ENCODE data around the gene LMCD1.

LMCD1 gene, protein sequence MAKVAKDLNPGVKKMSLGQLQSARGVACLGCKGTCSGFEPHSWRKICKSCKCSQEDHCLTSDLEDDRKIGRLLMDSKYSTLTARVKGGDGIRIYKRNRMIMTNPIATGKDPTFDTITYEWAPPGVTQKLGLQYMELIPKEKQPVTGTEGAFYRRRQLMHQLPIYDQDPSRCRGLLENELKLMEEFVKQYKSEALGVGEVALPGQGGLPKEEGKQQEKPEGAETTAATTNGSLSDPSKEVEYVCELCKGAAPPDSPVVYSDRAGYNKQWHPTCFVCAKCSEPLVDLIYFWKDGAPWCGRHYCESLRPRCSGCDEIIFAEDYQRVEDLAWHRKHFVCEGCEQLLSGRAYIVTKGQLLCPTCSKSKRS

DNA sequence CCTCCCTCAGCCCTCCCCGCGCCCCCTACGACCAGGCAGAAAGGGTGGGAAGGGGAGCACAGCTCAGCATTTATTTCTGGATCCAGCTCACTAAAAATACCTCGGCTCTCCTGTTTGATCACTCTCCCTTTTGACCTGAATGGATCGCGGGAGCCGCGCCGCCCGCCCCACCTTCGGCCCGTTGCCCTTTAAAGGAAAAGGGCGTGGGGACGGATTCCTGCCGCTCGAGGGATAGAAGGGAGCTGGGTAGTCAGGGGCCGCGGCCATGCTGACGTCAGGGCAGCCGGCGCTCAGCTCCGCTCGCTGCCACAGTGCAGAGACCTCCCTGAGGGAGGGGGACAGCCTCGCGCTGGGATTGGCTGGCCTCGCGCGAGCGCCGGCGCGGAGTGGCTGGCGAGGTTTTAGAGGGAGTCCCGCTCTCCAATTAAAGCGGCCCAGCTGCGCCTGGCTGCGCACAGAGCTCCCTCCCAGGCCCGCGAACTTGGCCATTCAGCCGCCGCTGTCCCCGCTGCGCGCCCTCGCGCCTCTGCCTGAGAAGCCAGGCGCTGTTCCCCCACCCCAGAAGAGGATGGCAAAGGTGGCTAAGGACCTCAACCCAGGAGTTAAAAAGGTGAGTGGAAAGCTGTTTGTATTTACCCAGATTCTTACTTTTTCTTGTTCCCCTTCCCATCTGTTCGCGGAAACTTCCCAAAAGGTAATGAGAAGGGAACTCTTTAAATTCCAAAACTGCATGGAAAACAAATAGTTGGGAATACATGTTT is at the start of gene LMCD1:
TSS of gene LMCD1 (plus strand) at position 453 of the 761 bp plus-strand sequence. CDS start at position 569, 116 bp downstream.
- peak; percentile 86 for DNase-seq

DNA sequence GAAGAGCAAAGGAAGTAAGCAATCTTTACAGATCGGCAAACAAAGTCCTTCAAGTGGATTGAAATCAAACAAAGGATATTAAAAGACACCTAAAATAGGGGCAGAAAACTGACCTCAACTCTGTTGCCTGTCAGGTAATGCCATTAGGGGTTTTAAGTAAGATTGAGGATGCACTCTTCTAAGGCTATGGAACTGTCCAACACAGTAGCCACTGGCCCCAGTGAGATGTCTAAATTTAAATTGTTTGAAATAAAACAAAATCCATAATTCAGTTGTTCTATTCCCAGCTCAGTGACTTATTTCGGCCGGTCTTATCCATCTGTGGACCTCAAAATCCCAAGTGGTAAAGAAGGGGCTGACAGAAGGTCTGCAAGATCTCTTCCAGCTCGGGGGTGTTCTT is 49.5 kb upstream of the LMCD1 start:
- DNase-seq, result no peak

DNA sequence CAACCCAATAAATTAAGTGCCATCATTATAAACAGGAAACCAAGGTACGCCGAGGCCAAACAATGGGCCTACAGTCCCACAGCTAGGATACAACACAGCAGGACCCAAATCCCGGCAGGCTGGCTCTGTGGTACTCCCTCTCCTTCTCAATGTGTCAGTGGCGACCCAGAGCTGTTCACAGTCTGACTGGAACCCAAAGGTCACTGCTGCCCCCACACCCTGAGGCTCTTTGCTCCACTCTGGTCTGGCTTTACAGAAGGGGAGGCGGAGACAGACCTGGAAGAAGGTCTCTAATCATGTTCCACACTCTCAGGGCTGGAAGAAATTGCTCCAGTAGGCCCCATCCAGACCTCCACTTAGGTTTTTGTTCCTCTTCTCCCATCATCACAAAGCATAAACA is 48.5 kb upstream of the LMCD1 start:
- no peak for DNase-seq

DNA sequence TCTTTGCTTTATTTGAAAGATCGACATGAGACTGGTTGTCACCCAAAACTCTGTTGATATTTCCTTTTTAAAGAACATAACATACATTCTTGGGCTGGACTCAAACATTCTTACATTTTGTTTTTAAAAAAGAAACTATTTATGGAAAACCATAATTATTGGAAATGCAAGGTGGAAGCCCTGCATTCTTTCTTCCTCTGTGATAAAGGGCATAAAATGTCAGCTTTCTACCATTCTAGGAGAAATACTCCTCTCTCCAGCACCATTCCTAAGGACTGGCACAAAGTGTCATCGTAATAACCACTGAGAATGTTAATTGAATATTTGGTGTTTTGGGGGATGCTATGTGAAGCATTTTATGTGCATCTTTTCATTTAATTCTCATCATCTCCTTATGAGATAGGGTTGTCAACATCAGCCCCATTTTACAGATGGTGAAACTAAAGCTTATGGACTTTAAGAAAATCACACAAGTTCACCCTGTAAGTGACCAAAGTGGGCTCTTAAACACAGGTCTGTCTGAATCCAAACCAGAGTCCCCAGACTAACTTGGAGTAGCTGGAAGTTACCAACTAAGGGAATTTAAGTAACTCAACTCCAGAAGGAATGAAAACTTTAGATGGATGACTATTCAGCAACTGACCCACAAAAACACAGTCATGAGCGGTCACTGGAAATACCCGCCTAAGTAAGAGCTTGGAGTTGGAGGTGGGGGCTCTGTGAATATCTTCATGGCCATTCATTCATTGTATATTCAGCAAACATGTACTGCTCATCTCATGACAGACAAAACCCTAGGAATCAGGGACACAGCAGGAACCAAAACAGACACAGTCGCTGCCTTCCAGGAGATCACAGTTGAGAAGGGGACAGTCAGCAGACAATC is 45.9 kb upstream of the LMCD1 start:
- DNase-seq, result no peak

DNA sequence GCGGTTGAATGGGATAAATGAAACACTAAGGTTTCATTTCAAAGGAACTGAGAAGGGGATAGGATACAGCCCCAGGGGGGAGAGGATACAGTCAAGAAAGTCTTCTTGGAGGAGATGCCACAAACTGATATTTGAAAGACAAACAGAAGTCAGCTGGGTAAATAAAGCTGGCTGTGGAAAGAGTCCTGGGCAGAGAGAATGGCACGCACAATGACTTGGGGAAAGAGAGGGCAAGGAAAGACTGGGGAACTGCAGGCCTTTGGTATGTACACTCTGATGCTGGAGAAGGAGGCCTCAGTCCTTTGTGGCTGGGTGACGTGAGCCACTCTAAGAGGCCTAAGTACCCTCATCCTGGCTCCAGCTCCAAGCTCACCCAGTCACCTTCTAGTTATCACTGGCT is 45.2 kb upstream of the LMCD1 start:
- DNase-seq, result peak; percentile 77

DNA sequence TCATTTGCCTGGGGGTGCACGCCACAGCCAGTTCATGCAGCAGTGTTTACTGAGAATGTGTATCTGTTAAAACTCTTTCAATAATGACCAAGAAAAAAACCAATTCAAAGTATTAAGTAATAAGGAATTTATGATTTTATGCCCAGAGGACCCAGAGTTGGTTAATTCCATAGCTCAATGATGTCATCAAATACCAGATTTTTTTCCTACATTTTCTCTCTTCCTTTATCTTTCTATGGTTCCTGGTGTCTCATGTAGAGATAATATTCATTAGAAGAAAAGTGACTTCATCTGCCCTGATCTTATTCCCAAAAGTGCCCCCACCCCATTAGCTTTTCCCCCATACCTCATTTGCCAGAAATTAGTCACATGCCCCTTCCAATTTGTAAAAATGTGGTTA is 44.6 kb upstream of the LMCD1 start:
- DNase-seq, result no peak

DNA sequence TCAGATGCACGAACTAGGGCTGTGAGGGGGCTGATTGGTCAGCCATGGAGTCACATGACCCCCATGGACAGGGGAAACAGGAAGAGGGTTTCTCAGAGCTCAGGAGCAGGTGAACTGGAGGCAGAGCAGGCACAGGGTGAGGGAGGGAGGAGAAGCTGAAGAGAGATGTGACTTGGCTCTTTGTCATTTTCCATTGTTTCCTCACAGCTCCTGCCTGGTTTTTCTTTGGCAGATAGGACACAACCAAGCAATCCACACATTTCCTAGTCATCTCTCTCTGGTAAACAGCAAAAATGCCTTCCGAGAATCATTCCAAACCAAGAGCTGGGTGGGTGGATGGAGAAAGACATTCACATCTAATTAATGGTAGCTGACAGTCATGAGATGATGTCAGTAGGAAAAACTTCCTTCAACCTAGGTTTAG is 43.4 kb upstream of the LMCD1 start:
- no peak for DNase-seq

DNA sequence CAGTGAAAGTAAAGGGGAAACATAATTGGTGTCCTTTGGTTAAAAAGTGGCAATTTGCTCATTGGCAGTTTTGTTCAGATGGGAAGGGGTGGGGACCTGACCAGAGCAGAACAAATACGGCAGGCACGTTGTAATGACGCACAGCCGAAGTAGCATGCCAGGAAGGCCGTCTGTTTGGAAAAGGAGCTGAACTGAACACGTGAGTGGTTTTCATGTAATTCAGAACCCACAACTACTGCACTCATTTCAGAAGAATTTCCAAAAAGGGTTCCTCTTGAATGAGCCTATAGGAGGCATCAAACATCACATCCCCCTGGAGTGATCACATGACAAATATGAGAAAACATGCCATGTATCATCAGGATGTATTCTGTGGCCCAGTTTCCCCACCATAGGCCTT is 42.9 kb upstream of the LMCD1 start:
- no peak for DNase-seq

DNA sequence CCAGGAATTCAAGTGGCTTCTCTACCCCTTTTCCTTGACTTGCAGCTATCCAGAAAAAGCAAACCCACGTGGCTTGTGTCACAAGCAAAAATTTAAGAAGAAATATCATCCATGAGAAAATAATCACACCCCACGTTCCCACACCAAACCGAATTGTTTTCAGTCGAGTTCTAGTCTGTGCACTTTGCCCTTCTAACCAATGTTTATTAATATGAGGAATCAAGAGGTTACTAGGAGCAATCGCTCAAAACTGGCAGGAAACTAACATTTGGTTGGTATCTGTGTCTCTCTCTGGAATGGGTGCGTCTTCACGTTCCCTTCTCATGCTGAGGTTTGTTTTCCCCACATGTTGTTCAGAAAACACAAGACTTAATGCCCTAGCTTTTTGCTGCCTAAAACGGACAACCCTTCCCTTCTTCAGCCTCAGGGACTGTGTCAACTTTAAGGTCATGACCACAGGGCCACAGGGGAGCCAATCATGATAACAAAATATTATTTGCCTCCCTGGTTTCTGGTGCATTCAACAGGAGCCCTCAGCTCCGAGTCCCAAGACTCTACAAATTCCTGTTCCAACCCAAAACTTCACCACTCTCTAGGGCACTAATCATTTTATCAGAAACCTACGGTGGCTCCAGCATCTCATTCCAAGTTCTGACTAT is 41.4 kb upstream of the LMCD1 start:
- no peak for DNase-seq

DNA sequence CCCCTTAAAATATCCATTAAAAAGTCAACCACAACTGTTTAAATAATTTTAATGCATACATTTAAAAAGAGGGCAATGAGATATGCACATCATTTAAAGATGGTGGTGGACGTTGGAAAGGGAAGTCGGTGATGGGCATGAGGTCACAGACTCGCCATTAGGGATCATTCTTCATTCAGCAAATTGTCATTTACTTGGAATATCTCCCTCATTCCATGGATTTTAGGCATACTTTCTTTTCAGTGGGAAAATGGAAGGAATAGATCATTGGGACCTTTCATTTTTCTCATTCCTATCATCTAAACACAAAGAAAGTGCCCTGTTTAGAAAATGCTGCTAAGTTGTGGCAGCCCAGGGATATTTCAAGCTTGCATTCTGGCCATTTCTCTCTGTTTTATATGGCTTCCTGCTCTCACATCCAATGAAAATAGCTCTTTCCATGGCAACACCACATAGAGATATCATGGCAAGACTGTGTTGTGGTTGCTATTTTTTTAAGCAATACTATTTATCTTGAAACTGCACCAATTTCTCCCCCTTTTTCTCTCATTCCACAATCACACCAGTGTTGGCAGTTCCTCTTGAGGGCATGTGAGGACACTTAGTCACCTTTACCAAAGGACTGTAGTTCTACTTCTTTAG is 40.7 kb upstream of the LMCD1 start:
- DNase-seq, result no peak

DNA sequence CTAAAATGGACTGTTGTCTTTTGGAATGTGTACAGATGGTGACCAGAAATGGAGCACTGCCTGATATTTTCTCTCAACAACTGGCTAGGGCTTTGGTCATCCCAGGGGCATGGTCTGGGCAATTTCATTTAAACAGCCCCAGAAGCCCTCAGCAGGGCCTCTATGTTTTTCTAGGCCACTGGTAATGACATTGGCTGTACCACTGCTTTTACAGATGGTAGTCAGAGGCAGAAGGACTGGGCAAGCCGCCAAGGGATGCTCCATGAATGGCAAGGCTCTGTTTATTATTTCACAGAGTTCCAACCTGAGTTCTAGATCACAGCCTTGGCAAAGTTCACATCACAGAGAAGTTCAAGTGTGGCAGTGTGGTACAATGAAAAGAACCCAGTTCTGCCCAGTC is 37.0 kb upstream of the LMCD1 start:
- no peak for DNase-seq

DNA sequence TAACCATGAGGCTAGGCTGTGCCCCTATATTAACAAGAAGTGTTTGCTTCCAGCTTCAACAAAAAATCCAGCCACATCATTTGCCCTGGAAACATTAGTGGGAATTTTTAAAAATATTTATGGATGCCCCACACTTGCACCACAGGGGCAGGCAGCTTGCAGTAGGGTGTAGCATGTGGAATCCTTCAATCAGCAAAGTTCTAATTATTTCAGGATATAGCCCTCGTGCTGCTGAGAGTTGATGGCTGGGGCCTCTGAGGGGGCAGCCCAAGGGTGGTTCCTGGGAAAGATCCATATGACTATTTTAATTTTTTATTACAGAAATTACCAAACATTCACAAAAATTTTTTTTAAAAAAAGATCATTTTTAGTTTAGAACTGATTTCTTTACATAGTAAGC is 35.1 kb upstream of the LMCD1 start:
- DNase-seq, result no peak

DNA sequence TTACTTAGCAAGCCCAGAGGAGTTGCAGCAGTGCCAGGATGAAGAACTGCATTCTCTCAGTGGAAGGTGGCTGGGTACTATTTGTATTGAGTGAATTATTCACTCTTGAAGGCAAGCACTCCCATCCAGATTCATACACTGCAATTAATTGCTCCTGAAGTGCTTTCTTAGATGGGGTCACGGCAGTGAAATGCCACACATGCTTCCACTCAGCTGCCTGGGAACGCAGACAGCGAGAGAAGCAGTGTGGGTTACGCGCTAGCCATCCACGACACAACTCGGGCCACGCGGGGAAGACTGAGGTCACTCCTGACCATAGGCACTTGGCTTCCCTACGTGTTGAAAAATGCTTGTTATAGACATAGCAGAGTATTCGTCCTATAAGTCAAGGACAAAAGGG is 30.8 kb upstream of the LMCD1 start:
- DNase-seq, result no peak

DNA sequence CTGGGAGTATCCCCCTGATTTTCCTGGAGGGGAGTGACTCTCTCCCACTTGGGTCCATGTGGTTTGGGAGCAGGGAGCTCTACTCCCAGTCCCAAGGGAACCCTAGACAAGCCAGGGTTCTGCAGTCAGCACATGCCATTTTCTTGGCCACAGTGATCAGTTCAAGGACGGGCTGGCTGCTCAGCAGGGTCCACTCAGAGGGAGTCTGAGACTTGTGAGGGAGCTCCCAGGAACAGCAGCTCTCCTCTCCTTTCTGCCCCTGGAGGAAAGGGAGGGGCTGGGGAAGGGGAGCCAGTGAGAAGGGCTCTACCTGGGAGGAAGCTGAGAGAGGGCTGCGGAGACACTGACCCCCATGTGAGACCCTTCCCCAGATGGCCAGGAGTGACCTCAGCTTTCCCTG is 29.1 kb upstream of the LMCD1 start:
- no peak for DNase-seq

DNA sequence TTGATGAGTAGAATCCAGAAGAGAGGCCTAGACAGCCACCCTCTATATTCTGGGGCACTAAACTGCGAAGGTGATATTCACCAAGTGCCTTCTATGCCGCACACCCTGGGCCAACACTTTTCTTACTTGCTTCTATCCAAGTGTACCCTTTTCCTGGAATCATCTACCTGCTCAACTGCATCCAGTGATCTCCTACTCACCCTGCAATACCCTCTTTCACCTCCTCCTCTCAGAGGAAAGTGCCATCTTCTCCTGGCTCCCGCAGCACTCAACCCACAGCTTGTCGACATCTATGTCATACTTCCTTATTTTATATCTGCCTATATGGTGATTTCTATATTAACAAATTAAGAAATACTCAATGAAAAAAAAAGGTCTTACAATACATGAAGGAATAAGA is 28.6 kb upstream of the LMCD1 start:
- DNase-seq, result no peak

DNA sequence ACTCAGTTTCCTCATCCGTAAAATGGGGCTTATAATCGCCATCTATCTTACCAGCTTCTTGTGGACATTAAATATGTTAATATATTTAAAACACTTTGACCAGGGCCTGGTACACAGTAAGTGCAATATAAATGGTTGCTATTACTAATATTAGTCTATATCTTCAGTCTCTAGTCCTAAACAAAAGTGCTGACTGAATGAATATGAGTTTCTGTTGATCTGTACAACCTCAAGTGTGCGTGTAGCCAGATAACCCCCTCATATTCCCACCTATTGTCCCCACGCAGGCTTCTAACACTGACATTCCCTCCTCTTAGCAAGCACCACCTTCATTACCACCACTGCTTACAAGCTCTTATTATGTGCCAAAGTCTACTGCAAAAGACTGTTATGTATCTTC is 27.6 kb upstream of the LMCD1 start:
- DNase-seq, result no peak

DNA sequence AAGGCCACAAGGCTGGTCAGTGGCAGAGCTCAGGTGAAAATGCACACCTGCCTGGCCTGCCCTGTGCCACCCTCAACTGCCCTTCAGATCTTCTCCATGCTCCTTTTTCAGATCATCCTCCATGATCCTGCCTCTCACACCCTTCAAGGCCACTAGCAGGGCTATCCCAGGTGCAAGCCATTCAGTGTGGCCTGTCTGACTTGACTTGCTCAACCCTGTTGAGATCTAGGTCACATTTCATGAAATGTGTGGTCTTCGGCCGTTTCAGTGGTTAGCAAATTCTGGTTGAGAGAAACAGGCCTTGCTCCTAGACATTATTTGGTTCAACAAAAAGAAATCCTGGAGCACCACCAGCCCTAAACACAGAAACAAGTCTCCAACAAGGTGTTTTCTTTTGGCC is 26.6 kb upstream of the LMCD1 start:
- DNase-seq, result no peak

DNA sequence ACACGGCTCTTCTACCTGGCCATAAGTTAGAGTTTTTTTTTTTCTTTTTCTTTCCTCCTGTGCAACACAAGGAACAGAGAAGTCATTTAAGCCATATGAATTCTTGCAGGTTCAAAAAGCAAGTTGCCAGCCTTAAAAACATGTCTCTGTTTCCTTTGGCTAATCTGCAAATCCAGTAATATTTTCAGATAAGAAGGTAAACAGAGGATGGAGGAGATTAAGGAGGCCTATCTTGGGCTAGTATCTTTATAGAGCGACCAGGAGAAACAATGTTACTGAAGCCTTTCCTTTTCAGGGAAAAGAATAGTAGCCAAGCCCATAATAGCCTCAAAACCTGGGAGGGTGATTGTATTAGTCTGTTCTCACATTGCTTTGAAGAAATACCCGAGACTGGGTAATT is 20.9 kb upstream of the LMCD1 start:
- no peak for DNase-seq

DNA sequence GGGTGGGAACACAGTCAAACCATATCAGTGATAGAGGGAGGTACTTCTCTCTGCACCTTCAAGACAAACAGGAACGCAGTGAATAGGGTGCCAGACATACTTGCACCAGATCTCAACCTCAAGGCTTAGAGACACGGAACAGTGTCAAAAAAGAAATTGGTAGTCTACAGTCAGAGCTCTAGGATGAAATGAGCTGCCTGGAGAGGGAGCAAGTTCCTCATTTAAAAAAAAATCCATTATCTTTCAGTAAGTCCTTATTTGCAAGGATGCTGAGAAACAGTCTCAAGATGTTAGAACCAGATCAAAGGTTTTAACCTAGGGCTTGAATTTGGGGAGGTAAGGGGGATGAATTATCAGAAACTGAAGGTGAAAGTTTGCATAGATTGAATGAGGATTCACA is 20.2 kb upstream of the LMCD1 start:
- DNase-seq, result no peak

DNA sequence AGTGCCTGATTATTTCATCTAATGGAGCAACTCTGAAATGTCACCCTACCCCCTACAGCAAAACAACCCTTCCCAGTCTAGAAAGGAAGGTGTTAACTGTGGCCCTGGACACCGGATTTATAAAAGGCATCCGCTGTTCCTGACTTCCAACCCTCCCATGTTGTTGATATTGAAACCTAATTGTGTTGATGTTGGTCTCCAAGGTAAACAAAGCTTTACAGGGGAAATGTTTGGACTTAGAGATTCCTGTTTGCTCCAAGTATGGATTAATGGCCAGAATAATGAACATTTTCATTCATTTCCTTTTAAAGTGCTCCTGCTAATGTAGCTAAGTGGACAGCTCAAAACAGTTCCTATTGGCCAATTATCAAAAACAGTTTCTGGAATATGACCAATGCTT is 19.4 kb upstream of the LMCD1 start:
- DNase-seq, result no peak

DNA sequence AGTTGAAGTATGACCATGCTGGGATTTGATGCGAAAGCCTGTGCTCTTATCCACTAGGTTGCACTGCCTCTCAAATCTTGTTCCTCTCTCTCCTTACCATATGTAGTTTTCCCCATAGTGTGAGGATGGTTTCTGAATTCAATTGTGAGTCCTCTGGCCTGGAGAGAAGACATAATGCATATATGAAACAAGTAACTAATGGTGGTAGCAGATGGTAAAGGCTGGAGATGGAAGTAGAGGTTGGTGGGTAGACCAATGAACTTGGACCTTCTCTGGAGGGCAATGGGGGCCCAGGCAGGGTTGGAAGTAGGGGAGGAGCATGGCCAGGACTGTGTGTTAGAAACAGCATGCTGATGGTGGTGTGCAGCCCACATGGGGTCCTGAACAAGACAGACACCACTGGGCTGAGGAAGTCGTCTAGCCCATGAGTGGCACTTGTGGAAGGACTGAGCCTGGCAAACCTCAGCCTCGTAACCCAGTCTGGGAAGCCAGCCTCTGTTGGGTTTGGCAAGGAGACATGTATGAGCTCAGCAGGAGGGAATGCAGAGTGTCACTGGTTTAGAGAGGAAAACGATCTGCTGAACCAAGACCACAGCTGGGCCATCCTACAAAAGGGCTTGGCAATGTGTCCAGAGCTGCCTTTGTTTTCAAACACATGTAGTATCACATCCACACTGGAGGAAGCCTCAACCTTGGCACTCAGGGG is 18.5 kb upstream of the LMCD1 start:
- DNase-seq, result no peak

Measured in NCI-H510A treated with DMSO at 0.1 percent for 48 hours (cell line).